Melanocyte of skin (primary cell): ENCODE data around the gene SNAPC4. TPM values are rescaled to one million over a fixed set of nuclear protein-coding genes. Genes with fewer than 3 reads are reported as not detected.

Experiments used
- total RNA-seq, 2 donors: library from RNA; depleted of rRNA; stranded (reverse); fragments of >200 nt; gene quantifications; 2 replicates each; pipeline ENCODE4 v1.2.3, GENCODE V29; 2012

The SNAPC4 gene
- 10 to 100 TPM in 1 of 2 donors, 1 to 10 TPM in 1; 7.6 to 12.0 TPM for total RNA-seq

GRCh38 chr9:136400038-136400834 lies at the start of gene SNAPC4:
SNAPC4 (minus strand) TSS chr9:136400170; CDS start chr9:136398428, 1,742 bp downstream.

GRCh38 chr9:136439481-136440408 lies 39.8 kb upstream of the SNAPC4 start, which contains the start of gene INPP5E:
INPP5E (minus strand) TSS chr9:136439845; CDS start chr9:136439419, 426 bp downstream.

GRCh38 chr9:136410500-136411287 lies 10.7 kb upstream of the SNAPC4 start, which contains the start of the genes ENTR1 and PMPCA:
ENTR1 (minus strand) TSS chr9:136410614; CDS start chr9:136410397, 217 bp downstream.
PMPCA (plus strand) TSS chr9:136410658; CDS start chr9:136410669, 11 bp downstream.

GRCh38 chr9:136373300-136374182 lies 26.4 kb downstream of the SNAPC4 start, which contains the start of gene CARD9:
CARD9 (minus strand) TSS chr9:136373669; CDS start chr9:136372078, 1,591 bp downstream.

GRCh38 chr9:136363106-136363948 lies 36.6 kb downstream of the SNAPC4 start, which contains the start of gene DNLZ:
DNLZ (minus strand) TSS chr9:136363744; CDS start chr9:136363714, 30 bp downstream.

Other genes starting within 250 kb of the SNAPC4 start
- gene LHX3, start 195.0 kb downstream of the SNAPC4 start, total RNA-seq = not detected
- 10 to 100 TPM in 1 of 2 donors, 1 to 10 TPM in 1; 9.6 to 12.3 TPM for gene QSOX2, start 154.4 kb downstream of the SNAPC4 start, total RNA-seq
- gene CCDC187, start 96.1 kb downstream of the SNAPC4 start, total RNA-seq = not detected
- gene GPSM1, start 72.6 kb downstream of the SNAPC4 start, total RNA-seq = 10 to 100 TPM; 19.3 to 24.6 TPM
- gene DNLZ, start 36.4 kb downstream of the SNAPC4 start, total RNA-seq = 1 to 10 TPM; 5.3 to 5.5 TPM
- gene CARD9, start 26.5 kb downstream of the SNAPC4 start, total RNA-seq = under 1 TPM; under 0.01 to 0.33 TPM
- 10 to 100 TPM; 24.4 to 54.3 TPM for gene ENTR1, start 10.4 kb upstream of the SNAPC4 start, total RNA-seq
- 10 to 100 TPM; 41.6 to 63.9 TPM for gene PMPCA, start 10.5 kb upstream of the SNAPC4 start, total RNA-seq
- 10 to 100 TPM in 1 of 2 donors, 1 to 10 TPM in 1; 8.0 to 12.7 TPM for gene INPP5E, start 39.7 kb upstream of the SNAPC4 start, total RNA-seq
- 10 to 100 TPM; 19.6 to 26.6 TPM for gene SEC16A, start 82.9 kb upstream of the SNAPC4 start, total RNA-seq
- gene NOTCH1, start 145.9 kb upstream of the SNAPC4 start, total RNA-seq = 10 to 100 TPM in 1 of 2 donors, 1 to 10 TPM in 1; 9.6 to 23.0 TPM